ENCODE results near the gene NSUN3.

- TF ChIP-seq CTCF (IDR thresholded peaks at IDR 0.05) (no peak), EP300 (IDR thresholded peaks at IDR 0.05) (no peak)
Measured at GRCh38 chr3:94064243-94064860, 1.5 kb downstream of the NSUN3 start.
